GM21515 (cell line): ENCODE results near the gene HCRTR1.

Source experiments
- ATAC-seq: cut with Tn5 transposase; IDR thresholded peaks from one replicate; pipeline ENCODE4 v1.9.1; 2021; ENCODE audit not compliant: unreplicated experiment

Gene HCRTR1

GRCh38 chr1:31617218-31617915 is at the start of gene HCRTR1:
Gene HCRTR1, plus strand, starts transcription at chr1:31617689. Its CDS starts 1,504 bp downstream, at chr1:31619193.
- ATAC-seq = no peak

GRCh38 chr1:31567956-31568570 is 49.4 kb upstream of the HCRTR1 start:
- ATAC-seq = no peak

- ATAC-seq = no peak
Measured at GRCh38 chr1:31568895-31569595, 48.4 kb upstream of the HCRTR1 start.

GRCh38 chr1:31569596-31570173 is 47.8 kb upstream of the HCRTR1 start:
- no peak for ATAC-seq

- no peak for ATAC-seq
Measured at GRCh38 chr1:31570228-31570627, 47.3 kb upstream of the HCRTR1 start.

- ATAC-seq = no peak
Measured at GRCh38 chr1:31570906-31571305, 46.6 kb upstream of the HCRTR1 start.

GRCh38 chr1:31571340-31572295 is 45.9 kb upstream of the HCRTR1 start:
- no peak for ATAC-seq

GRCh38 chr1:31572323-31573104 is 45.0 kb upstream of the HCRTR1 start:
- ATAC-seq = no peak

GRCh38 chr1:31573261-31573660 is 44.2 kb upstream of the HCRTR1 start:
- no peak for ATAC-seq

GRCh38 chr1:31574749-31575368 is 42.6 kb upstream of the HCRTR1 start:
- ATAC-seq = no peak

- no peak for ATAC-seq
Measured at GRCh38 chr1:31575369-31576140, 41.9 kb upstream of the HCRTR1 start.

- ATAC-seq = no peak
Measured at GRCh38 chr1:31576201-31576669, 41.3 kb upstream of the HCRTR1 start, which contains the start of gene TINAGL1. Gene TINAGL1, plus strand, starts transcription at chr1:31576515. Its CDS starts 634 bp downstream, at chr1:31577149.

GRCh38 chr1:31576743-31577455 is 40.6 kb upstream of the HCRTR1 start:
- no peak for ATAC-seq

- no peak for ATAC-seq
Measured at GRCh38 chr1:31577515-31578192, 39.8 kb upstream of the HCRTR1 start.

GRCh38 chr1:31579374-31579773 is 38.1 kb upstream of the HCRTR1 start:
- ATAC-seq = no peak

- ATAC-seq = no peak
Measured at GRCh38 chr1:31580513-31580870, 37.0 kb upstream of the HCRTR1 start.

GRCh38 chr1:31580891-31581603 is 36.4 kb upstream of the HCRTR1 start:
- ATAC-seq = no peak
